Bronchial epithelial cell (primary cell): Measurements from ENCODE around the gene TCTN2. TPM values are rescaled to one million over a fixed set of nuclear protein-coding genes. Genes with fewer than 3 reads are reported as not detected.

Experiments
- DNase-seq: peaks from one replicate; pipeline ENCODE4 v3.0.0-alpha.2; 2010; ENCODE audit warnings: low read depth
- FAIRE-seq: peaks from 2 replicates; lab custom pipeline; 2011; peaks lifted over from hg19 to GRCh38; lab: Jason Lieb, UNC
- H3K27me3 ChIP-seq: 2 replicates; pipeline ENCODE4 v1.5.1; 2011; ENCODE audit warnings: low read length; ENCODE audit not compliant: control insufficient read depth, insufficient read depth
- H3K36me3 ChIP-seq: 2 replicates; pipeline ENCODE4 v1.5.1; 2011; ENCODE audit warnings: low read length; ENCODE audit not compliant: control insufficient read depth, insufficient read depth
- H3K4me3 ChIP-seq: 2 replicates; pipeline ENCODE4 v1.5.1; 2011; ENCODE audit warnings: mild to moderate bottlenecking, low read depth, low read length, control low read depth
- CTCF ChIP-seq: IDR thresholded peaks from 2 replicates; pipeline ENCODE4 v1.5.1; 2011; ENCODE audit warnings: mild to moderate bottlenecking, moderate library complexity, low read length, control low read depth, inconsistent platforms; ENCODE audit not compliant: insufficient read depth, severe bottlenecking
- total RNA-seq: library from RNA; depleted of rRNA; stranded (reverse); fragments of >200 nt; gene quantifications from 2 replicates; pipeline ENCODE4 v1.2.1, GENCODE V29; 2014

The TCTN2 gene
- total RNA-seq, 1 donor from 2014 or later = 3.9 TPM

DNA sequence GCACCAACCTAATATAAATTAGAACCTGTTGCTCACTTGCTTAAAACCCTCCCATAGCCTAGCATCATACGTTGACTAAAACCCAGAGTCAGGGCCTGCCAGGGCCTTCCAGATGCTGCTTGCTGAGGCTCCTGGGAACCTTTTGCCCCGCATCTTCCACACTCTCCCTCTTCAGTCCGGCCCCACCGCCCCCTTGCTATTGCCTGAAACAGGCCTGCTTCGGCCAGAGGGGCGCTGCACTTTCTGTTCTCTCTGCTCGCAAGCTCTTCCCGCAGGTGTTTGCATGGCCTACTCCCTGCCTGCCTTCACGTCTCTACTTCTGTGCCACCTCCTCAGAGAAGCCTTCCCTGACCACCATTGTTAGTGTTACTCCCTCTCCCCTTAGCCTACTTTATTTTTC lies 13.7 kb upstream of the TCTN2 start:
- H3K27me3 ChIP-seq = no peaks in the 10 kb centered on the region
- H3K4me3 ChIP-seq = no peak overlapping the region
- DNase-seq (no peak), FAIRE-seq (no peak)
- peaks cover 9% of the 10 kb centered on the region for H3K36me3 ChIP-seq
- no peak for TF ChIP-seq CTCF

GRCh38 chr12:123659996-123660727 lies 10.8 kb upstream of the TCTN2 start:
- no peak for FAIRE-seq

DNA sequence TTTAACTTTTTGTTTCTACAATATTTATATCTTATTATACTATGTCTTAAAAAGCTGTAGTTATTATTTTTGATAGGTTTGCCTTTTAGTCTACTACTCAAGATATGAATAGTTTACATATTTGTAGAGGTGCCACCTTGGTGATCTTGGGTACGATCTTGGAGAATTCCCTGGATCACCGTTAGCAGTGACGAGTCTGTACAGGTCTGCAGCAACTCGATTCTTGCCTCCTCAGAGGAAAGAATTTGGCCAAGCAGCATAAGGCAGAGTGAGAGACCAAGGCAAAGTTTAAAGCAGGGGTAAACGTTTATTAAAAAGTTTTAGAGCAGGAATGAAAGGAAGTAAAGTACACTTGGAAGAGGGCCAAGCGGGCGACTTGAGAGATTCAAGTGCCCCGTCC lies 3.1 kb upstream of the TCTN2 start:
- TF ChIP-seq CTCF = no peak
- no peaks in the 10 kb centered on the region for H3K27me3 ChIP-seq
- DNase-seq (peak; percentile 70), FAIRE-seq (no peak)
- H3K36me3 ChIP-seq = no peaks in the 10 kb centered on the region
- H3K4me3 ChIP-seq = no peak overlapping the region

More at GRCh38 chr12:123659996-123660727, 10.8 kb upstream of the TCTN2 start:
- no peak for TF ChIP-seq CTCF
- H3K27me3 ChIP-seq = no peaks in the 10 kb centered on the region
- peak; percentile 97 for DNase-seq
- peaks cover 9% of the 10 kb centered on the region for H3K36me3 ChIP-seq
- H3K4me3 ChIP-seq = no peak overlapping the region

- FAIRE-seq (no peak), DNase-seq (no peak)
- TF ChIP-seq CTCF = no peak
- no peaks in the 10 kb centered on the region for H3K27me3 ChIP-seq
- peak overlapping the region; percentile 82 for H3K4me3 ChIP-seq
- H3K36me3 ChIP-seq = no peaks in the 10 kb centered on the region
Observed at GRCh38 chr12:123671876-123672275, 963 bp downstream of the TCTN2 start.

GRCh38 chr12:123675436-123675835 lies 4.5 kb downstream of the TCTN2 start:
- DNase-seq (no peak), FAIRE-seq (no peak)
- Histone ChIP-seq H3K36me3 (no peaks in the 10 kb centered on the region), H3K4me3 (no peak overlapping the region), H3K27me3 (no peaks in the 10 kb centered on the region)
- TF ChIP-seq CTCF = no peak

DNA sequence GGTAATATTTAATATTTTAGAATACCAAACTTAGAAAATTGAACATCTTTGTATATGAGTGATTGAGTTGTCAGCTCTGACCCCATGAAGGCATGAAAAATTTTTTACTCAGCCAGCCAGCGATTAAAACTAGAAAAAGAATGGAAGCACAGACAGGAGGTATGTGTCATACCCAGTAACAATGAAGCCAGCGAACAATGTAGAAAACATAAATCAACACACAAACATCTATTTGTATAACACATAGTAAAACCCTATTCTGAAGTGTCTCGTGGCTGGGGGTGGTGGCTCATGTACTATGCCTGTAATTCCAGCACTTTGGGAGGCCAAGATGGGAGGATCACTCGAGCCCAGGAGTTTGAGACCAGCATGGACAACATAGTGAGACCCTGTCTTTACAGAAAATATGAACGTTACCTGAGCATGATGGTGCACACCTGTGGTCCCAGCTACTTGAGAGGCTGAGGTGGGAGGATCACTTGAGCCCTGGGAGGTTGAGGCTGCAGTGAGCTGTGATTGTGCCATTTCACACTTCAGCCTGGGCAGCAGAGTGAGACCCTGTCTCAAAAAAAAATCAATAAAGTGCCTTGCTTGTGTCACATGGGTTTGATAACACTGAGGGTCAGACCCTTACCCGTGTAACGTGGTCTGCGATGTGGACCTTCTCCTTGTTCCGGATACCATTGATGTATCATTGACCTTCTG lies 5.9 kb downstream of the TCTN2 start:
- DNase-seq (no peak), FAIRE-seq (no peak)
- Histone ChIP-seq H3K36me3 (no peaks in the 10 kb centered on the region), H3K27me3 (no peaks in the 10 kb centered on the region), H3K4me3 (no peak overlapping the region)
- TF ChIP-seq CTCF = no peak
